HG02623 (cell line): ENCODE measurements around the gene ACSM2B.
"Not testable (repeated sequence)": the region's sequence is repeated elsewhere in the genome, so short reads cannot be mapped to it uniquely, and the experiment has no call there.

ENCODE experiments used
- ATAC-seq: cut with Tn5 transposase; IDR thresholded peaks from one replicate; pipeline ENCODE4 v1.9.1; 2021; ENCODE audit warnings: moderate library complexity; ENCODE audit not compliant: unreplicated experiment

Gene ACSM2B

DNA sequence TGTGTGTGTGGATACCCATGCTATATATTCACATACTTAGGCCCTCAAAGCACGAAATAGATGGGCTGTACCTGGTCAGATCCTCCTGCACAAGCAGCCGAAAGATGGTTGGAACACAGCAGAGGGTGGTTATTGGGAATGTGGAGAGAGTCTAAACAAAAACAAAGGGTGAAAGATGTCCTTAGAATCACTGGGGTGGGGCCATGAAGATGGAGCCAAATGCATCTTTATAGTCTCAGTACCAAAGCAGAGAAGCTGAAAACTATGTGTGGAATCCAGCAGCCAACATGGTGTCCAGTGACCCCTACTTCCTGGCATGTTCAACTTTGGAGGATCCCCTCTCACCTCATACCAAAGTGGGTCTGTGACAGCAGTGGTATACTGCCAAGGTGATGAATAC, 19.5 kb upstream of the ACSM2B start:
- not testable (repeated sequence) for ATAC-seq

- not testable (repeated sequence) for ATAC-seq
Observed at GRCh38 chr16:20595068-20595467, 18.9 kb upstream of the ACSM2B start.

GRCh38 chr16:20592780-20593179, 16.6 kb upstream of the ACSM2B start:
- not testable (repeated sequence) for ATAC-seq

- ATAC-seq, result not testable (repeated sequence)
Observed at GRCh38 chr16:20589486-20589885, 13.3 kb upstream of the ACSM2B start.

DNA sequence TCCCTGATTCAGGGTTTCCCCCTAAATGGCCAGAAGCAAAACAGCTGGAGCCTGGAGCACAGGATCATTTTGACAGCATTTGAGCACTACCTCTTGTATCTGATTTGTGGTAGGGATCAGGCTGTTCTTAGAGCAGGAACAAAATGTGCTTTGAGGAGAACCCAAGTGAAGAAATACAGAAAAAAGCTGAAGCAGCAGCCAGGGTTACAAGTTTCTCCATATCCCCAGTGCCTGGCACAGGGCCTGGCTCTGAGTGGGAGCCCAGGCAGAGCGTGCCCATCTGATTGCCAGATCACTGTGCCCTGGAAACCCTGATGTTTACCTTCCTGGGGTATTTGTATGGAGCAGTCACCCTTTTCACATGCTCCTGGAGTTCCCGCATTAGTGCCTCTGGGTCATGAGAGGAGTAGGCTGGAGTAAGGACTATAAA, 11.5 kb upstream of the ACSM2B start:
- ATAC-seq, result not testable (repeated sequence)

DNA sequence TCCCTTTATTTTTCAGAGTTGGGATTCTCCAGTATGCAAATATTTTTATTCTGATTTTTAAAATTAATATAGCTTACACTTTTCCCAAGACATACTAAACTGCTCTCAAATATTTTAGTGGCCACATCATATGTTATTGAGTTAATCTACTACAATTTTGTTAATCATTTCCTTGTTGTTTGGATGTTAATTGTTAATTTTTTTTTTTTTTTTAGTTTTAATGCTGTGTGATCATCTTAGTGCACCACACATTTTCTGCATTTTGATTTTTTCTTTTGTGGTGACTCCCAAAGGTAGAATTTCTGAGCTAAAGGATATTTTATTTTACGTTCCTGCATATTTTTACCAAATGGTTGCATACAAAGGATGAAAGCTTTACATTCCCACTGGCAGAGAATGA, 10.5 kb upstream of the ACSM2B start:
- ATAC-seq, result not testable (repeated sequence)

- not testable (repeated sequence) for ATAC-seq
Observed at GRCh38 chr16:20586112-20586511, 9.9 kb upstream of the ACSM2B start.

DNA sequence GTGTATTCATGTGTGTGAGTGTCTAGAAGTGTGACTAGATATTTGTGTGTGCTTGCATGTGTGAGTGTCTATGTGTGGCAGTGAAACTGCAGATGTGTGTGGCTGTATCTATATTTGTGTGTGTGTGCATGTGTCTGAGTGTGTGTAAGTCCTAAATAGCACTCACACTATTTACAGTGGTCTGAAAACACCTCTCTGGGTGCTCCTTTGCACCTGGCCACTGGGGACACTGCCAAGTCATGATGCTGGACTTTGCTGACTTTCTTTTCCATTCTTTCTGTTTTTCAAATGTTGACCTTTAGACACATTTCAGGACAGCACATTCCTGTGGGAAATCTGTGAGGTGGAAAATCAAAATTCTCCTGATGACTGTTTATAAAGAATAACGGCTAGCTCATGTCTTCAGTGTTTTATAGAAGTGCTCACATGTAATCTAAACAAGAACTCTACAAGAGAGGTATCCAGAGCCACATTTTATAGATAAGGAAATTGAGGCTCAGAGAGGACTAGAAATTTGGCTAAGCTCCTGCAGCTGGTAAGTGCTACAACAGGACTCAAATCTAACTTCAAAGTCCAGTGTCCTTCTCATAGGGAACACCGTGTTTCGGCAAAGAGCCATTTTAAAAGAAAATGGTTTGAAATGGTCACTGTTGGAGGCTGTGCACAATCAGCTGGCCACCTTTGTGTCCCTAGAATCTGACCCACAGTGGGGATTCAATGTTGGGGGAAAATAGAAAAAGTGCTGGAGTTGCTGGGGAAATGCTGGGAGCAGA, 4.5 kb upstream of the ACSM2B start:
- not testable (repeated sequence) for ATAC-seq

- not testable (repeated sequence) for ATAC-seq
Observed at GRCh38 chr16:20578091-20578490, 1.9 kb upstream of the ACSM2B start.

GRCh38 chr16:20569117-20569651, 7.0 kb downstream of the ACSM2B start:
- ATAC-seq, result not testable (repeated sequence)

DNA sequence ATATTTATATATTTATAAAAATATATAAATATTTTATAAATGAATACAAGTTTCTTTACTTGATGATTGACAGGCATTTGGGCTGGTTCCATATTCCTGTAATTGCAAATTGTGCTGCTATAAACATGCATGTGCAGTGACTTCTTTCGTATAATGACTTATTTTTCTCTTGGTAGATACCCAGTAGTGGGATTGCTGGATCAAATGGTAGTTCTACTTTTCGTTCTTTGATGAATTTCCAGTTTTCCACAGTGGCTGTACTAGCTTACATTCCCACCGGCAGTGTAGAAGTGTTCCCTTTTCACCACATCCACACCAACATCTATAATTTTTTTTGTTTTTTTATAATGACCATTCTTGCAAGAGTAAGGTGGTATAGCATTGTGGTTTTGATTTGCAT, 7.8 kb downstream of the ACSM2B start:
- ATAC-seq, result no peak

DNA sequence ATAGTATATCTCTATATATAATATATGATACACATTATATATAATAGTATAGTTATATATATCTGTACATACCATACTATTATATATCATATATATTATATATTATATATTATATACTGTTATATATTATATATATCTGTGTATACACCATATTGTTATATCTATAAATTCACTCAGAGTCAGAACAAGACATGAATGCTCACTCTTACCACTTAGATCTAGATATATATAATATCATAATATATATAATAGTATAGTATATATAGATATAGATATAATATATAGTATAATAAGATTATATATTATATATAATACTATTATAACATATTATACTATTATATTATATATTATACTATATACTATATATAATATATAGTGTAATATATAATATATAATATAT, 9.3 kb downstream of the ACSM2B start:
- ATAC-seq, result no peak

- not testable (repeated sequence) for ATAC-seq
Observed at GRCh38 chr16:20565334-20565733, 10.8 kb downstream of the ACSM2B start.

DNA sequence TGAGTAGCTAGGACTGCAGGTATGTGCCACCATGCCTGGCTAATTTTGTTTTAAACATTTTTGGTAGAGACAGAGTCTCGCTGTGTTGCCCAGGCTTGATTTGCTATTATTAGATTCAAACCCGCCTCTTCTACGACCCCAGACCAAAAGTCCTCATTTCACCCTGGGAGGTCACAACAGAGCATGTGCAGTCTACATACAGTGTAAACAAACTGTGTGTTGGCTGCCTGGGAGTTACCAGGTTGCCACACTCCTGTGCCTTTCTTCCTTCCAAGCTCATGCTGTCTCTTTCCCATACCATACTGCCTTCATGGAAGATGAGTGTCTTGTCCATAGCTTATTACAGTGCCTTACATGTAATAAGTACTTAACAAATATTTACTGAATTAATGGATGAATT, 11.9 kb downstream of the ACSM2B start:
- ATAC-seq, result not testable (repeated sequence)

DNA sequence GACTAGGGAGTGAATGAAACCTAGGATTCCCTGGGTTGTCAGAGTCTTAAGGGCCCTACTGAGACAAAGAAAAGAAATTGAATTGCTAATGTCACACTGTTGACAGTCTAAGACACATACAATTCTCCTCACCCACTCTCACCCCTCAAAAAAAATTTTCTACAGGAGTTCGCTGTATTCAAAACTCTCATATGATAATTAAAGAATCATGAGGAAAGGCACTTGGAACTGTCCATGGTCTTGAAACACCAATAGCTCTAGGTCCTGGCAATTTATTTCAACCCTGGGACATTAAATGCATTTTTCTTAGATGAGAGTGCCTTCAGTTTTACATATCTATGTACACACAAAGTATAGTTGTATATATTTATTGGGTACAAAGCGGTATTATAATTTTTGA, 20.5 kb downstream of the ACSM2B start:
- not testable (repeated sequence) for ATAC-seq

- not testable (repeated sequence) for ATAC-seq
Observed at GRCh38 chr16:20554689-20555088, 21.5 kb downstream of the ACSM2B start.

DNA sequence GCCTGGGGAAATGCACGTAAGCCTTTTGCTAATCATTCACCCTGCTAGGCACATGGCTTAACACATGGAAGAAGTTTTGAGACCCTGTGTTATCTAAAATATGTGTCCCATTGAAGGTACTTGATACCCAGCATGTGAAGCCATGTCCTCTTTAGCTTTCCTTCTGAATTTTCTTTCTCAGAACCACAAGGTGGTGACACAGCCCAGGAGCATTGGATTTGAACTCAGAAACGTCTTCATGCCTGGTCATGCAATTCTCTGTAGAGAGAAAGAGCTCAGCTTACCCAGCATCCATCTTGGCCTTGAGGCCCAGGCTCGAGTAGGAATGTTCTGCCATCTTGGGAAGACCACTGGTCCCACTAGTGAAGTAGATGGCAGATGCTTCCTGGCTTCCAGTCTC, 22.7 kb downstream of the ACSM2B start:
- ATAC-seq, result not testable (repeated sequence)

GRCh38 chr16:20546951-20547350, 29.2 kb downstream of the ACSM2B start:
- not testable (repeated sequence) for ATAC-seq

DNA sequence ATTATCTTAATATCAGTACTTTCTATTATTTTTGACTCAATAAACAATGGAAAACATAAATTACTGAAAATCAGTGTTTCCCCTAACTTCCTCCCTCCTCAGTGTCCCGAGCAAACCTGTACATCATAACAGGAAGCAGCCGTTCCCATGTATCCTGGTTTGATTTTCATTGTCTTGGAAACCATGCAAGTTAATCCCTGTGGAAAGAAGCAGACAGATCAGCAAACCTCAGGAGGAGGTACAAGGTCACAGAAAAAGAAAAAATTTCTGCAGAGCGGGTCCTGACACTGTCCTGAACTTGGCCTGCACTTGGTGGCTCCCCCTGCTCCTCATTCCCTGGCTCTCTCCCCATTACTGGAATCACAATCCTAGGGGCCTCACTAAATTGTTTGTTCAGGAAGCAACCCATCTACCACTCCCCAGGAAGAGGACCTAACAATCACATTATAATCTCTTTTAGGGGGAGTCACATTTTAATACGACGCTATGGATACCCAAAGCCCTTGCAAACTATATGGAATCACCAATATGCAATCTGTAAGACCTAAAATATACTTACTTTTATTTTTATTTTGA, 29.8 kb downstream of the ACSM2B start:
- not testable (repeated sequence) for ATAC-seq

GRCh38 chr16:20540603-20541316, 35.4 kb downstream of the ACSM2B start:
- not testable (repeated sequence) for ATAC-seq

GRCh38 chr16:20538687-20539086, 37.5 kb downstream of the ACSM2B start:
- ATAC-seq, result no peak
